Motor neuron (in vitro differentiated cells): ENCODE data around the gene INPP5A. TPM values are rescaled to one million over a fixed set of nuclear protein-coding genes. Genes with fewer than 3 reads are reported as not detected.
A peak's percentile ranks its signal among the peaks of the same experiment; 100 is the strongest.

Source experiments
- ATAC-seq, 8 experiments: fragments of 200-7000 bp; cut with Tn5 transposase; replicated peaks in 6 of 8; 2 replicates each; pipeline ENCODE4 v1.8.0; 2021; ENCODE audit warnings: mild to moderate bottlenecking in 8 of 8, moderate library complexity in 8 of 8
- H3K27ac ChIP-seq, 2 donors: fragments of 250-450 bp; sonication (Bioruptor Pico); 2 replicates each; pipeline ENCODE4 v1.9.0; 2021; ENCODE audit warnings: antibody characterized with exemption in 2 of 2, mild to moderate bottlenecking in 2 of 2, moderate library complexity in 1 of 2
- H3K4me1 ChIP-seq, 2 donors: fragments of 250-450 bp; sonication (Bioruptor Pico); replicated peaks in 1 of 2; 2 replicates each; pipeline ENCODE4 v1.6.1; 2021; ENCODE audit warnings: antibody characterized with exemption in 2 of 2, mild to moderate bottlenecking in 2 of 2, moderate library complexity in 1 of 2
- H3K4me3 ChIP-seq, 5 donors: fragments of 250-450 bp; sonication (Bioruptor Pico); 2 replicates each; pipeline ENCODE4 v1.9.0; 2021; ENCODE audit warnings: antibody characterized with exemption in 5 of 5, mild to moderate bottlenecking in 5 of 5, moderate library complexity in 4 of 5
- WGBS, 10 experiments: fragments of 450-650 bp; shearing (Covaris generic); methylation state at CpG; one replicate each; pipeline ENCODE4 v1.0.0; 2022; 5-methylcytosine and 5-hydroxymethylcytosine counted together
- in situ Hi-C, 9 experiments: fragments of 400-800 bp; cut with MboI; loops; one replicate each; pipeline ENCODE4 v1.15.0; 2021; ENCODE audit warnings: low sequenced_read_pairs in 9 of 9, low pct_unique_long_range_greater_than_20kb in 2 of 9; ENCODE audit not compliant: unreplicated experiment in 9 of 9
- total RNA-seq, 8 experiments: library from RNA; unstranded; fragments of 300-600 nt; gene quantifications; 2 replicates each; pipeline versions ENCODE4 v1.2.3 to v1.2.4, GENCODE V29; 2022

The INPP5A gene
- total RNA-seq, 8 experiments from 2014 or later: 13.2 to 45.0 (median 17.9) TPM

- in situ Hi-C loops: no loop called here
- Histone ChIP-seq H3K4me1 (peaks cover 8 to 12% of the 10 kb centered on the region in 2 donors), H3K4me3 (no peak overlapping the region), H3K27ac (no peak overlapping the region)
- no peak for ATAC-seq
- 52 to 98% (median 76%) methylated on average over 8 to 17 of the region's 20 CpGs; no CpG with 5 or more reads in 3 of the 10 experiments for WGBS, 10 experiments
Observed at GRCh38 chr10:132828681-132829080, 291.1 kb downstream of the INPP5A start.

GRCh38 chr10:132829403-132829802 is 291.8 kb downstream of the INPP5A start:
- no peak overlapping the region for H3K4me3 ChIP-seq
- 0 to 76% (median 60%) methylated on average over 1 to 8 of the region's 8 CpGs; no CpG with 5 or more reads in 2 of the 10 experiments for whole genome bisulfite sequencing, 10 experiments
- peaks cover 8 to 12% of the 10 kb centered on the region in 2 donors for H3K4me1 ChIP-seq
- in situ Hi-C loops: no loop called here
- ATAC-seq: no peak
- no peak overlapping the region for H3K27ac ChIP-seq

GRCh38 chr10:132832186-132832969 is 294.8 kb downstream of the INPP5A start:
- in situ Hi-C loops: no loop called here
- peak overlapping the region in 1 of 2 donors; percentile 42 for H3K27ac ChIP-seq
- WGBS, 10 experiments: 0 to 68% (median 10%) methylated on average over 2 to 14 of the region's 30 CpGs; no CpG with 5 or more reads in 1 of the 10 experiments
- peak in 5 of 8 experiments; percentile 70 to 88 (median 83) for ATAC-seq
- no peak overlapping the region for H3K4me3 ChIP-seq
- peaks cover 8 to 23% of the 10 kb centered on the region in 2 donors for H3K4me1 ChIP-seq

Other genes starting within 250 kb of the INPP5A start
- gene STK32C, start 229.8 kb upstream of the INPP5A start, total RNA-seq: 10 to 100 TPM in 6 of 8 experiments, 1 to 10 TPM in 2; 7.3 to 31.0 (median 22.7) TPM
- 10 to 100 TPM in 6 of 8 experiments, 1 to 10 TPM in 2; 7.2 to 21.5 (median 15.1) TPM for gene LRRC27, start 205.6 kb upstream of the INPP5A start, total RNA-seq
- 10 to 100 TPM in 3 of 8 experiments, 1 to 10 TPM in 5; 4.6 to 12.7 (median 8.9) TPM for gene PWWP2B, start 140.6 kb upstream of the INPP5A start, total RNA-seq
- gene NKX6-2, start 248.4 kb downstream of the INPP5A start, total RNA-seq: 1 to 10 TPM in 3 of 8 experiments, under 1 TPM in 5; 0.13 to 6.8 (median 0.61) TPM